ENCODE results near the gene ZNF750.

Gene ZNF750

DNA sequence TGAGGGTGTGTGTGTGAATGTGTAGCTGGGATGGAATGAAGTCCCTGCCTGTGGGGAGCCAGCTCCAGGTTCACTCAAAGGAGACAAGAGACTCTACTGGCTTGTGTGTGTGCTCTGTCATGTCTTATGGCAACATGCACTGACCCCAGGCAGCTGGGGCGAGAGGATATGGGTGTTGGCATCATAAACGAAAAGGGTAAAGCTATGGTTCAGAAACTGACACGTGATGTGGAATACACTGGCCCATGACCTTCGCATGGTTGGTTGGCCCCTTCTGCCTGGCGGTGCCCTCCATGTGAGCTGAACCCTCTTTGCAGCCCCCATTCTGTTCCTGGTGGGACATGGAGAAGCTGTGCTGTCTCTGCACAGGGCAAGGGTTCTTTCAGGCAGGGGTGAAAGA lies 21.9 kb downstream of the ZNF750 start:
- peaks cover 43% of the 10 kb centered on the region for H3K9me3 ChIP-seq (ENCODE audit: control insufficient read depth, insufficient read depth, low read depth, low read length)
- H3K27me3 ChIP-seq (ENCODE audit: control insufficient read depth, insufficient read depth, low read length), result no peaks in the 10 kb centered on the region
- no peak overlapping the region for H3K4me3 ChIP-seq (ENCODE audit: low read depth, low read length)
- H3K9ac ChIP-seq (ENCODE audit: low read length), result no peak overlapping the region
- peaks cover 7% of the 10 kb centered on the region; the same call in 1 of the 2 replicates for H3K4me1 ChIP-seq (ENCODE audit: control insufficient read depth, insufficient read depth, low read length)
- peaks cover 92% of the 10 kb centered on the region for H3K36me3 ChIP-seq (ENCODE audit: control insufficient read depth, insufficient read depth, low read length)
- no peak overlapping the region for H3K27ac ChIP-seq (ENCODE audit: low read depth, low read length)

DNA sequence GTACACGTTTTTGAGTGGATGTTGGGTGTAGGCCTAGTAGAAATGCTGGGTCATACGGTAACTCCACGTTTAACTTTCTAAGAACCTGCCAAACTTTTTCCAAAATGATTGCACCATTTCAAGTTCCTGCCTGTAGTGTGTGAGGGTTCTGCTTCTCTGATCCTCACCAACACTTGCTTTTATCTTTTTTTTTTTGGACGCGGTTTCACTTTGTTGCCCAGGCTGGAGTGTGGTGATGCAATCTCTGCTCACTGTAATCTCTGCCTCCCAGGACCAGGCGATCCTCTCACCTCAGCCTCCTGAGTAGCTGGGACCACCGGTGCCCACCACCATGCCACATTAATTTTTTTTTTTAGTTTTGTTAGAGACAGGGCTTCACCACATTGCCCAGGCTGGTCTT lies 23.5 kb downstream of the ZNF750 start:
- Histone ChIP-seq H3K4me1 (ENCODE audit: control insufficient read depth, insufficient read depth, low read length) (peaks cover under 1% of the 10 kb centered on the region; the same call in 1 of the 2 replicates), H3K27me3 (ENCODE audit: control insufficient read depth, insufficient read depth, low read length) (no peaks in the 10 kb centered on the region), H3K9ac (ENCODE audit: low read length) (no peak overlapping the region), H3K9me3 (ENCODE audit: control insufficient read depth, insufficient read depth, low read depth, low read length) (peaks cover 41% of the 10 kb centered on the region), H3K27ac (ENCODE audit: low read depth, low read length) (no peak overlapping the region), H3K36me3 (ENCODE audit: control insufficient read depth, insufficient read depth, low read length) (peaks cover 92% of the 10 kb centered on the region), H3K4me3 (ENCODE audit: low read depth, low read length) (no peak overlapping the region)

DNA sequence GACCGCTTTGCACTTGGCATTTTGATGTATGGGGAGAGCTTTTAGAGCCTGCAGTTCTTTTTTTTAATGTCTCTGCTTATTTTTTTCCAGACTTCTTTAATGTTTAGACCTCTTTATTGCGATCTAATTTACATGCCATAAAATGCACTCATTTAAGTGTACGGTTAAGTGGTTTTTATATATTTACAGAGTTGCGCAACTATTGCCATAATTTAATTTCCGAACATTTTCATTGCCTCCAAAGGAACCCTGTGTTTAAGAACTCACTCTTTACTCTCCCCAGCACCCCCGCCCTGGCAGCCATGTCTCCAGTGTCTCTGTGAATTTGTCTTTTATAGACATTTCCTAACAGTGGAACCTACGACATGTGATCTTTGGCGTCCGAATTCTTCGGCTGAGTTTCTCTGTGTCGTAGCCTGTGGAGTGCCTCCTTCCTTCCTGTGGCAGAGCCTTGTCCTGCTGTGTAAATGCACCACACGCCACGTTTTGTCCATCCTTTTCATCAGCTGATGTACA lies 24.0 kb downstream of the ZNF750 start:
- H3K4me3 ChIP-seq (ENCODE audit: low read depth, low read length), result no peak overlapping the region
- no peak overlapping the region for H3K9ac ChIP-seq (ENCODE audit: low read length)
- peaks cover 36% of the 10 kb centered on the region for H3K9me3 ChIP-seq (ENCODE audit: control insufficient read depth, insufficient read depth, low read depth, low read length)
- H3K36me3 ChIP-seq (ENCODE audit: control insufficient read depth, insufficient read depth, low read length), result peaks cover 93% of the 10 kb centered on the region
- H3K27ac ChIP-seq (ENCODE audit: low read depth, low read length), result no peak overlapping the region
- no peaks in the 10 kb centered on the region for H3K27me3 ChIP-seq (ENCODE audit: control insufficient read depth, insufficient read depth, low read length)
- H3K4me1 ChIP-seq (ENCODE audit: control insufficient read depth, insufficient read depth, low read length), result no peaks in the 10 kb centered on the region; the same call in 1 of the 2 replicates

DNA sequence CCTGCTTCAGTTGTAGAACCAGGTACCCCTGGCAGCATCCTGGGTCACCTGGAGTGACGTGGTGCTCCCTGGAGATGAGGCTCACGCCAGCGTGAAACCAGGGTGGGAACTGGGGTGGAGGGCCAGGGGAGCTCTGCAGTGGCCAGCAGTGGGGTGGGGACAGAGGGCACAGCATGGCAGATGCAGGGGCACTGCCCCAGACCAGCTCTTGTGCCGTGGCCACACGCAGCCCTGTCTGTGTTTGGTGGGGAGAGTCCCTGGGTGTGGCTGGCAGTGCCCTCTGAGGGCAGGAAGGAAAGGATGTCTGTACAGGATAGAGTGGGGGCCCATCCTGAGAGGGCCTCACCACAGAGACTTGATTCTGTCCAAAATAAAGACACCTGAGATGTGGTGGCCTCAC lies 24.5 kb downstream of the ZNF750 start:
- H3K9ac ChIP-seq (ENCODE audit: low read length), result no peak overlapping the region
- no peak overlapping the region for H3K4me3 ChIP-seq (ENCODE audit: low read depth, low read length)
- peaks cover 31% of the 10 kb centered on the region for H3K9me3 ChIP-seq (ENCODE audit: control insufficient read depth, insufficient read depth, low read depth, low read length)
- H3K27ac ChIP-seq (ENCODE audit: low read depth, low read length), result no peak overlapping the region
- peaks cover 93% of the 10 kb centered on the region for H3K36me3 ChIP-seq (ENCODE audit: control insufficient read depth, insufficient read depth, low read length)
- H3K27me3 ChIP-seq (ENCODE audit: control insufficient read depth, insufficient read depth, low read length), result no peaks in the 10 kb centered on the region
- no peaks in the 10 kb centered on the region for H3K4me1 ChIP-seq (ENCODE audit: control insufficient read depth, insufficient read depth, low read length)

DNA sequence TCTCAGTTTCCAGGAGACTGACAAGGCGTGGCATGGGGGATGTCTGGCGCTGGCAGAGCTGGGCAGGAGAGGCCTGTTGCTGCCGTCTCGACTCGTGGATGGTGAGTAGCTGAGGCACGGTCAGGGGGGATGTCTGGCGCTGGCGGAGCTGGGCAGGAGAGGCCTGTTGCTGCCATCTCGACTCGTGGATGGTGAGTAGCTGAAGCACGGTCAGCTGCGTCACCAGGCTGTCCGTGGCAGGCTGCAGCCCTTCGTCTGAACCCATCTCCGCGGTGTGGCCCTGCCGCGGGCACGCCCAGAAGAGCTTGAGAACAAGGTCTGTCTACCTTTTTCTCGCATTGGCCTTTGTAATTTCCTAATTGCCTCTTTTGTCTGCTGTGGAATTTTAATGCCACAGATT lies 25.0 kb downstream of the ZNF750 start:
- H3K9ac ChIP-seq (ENCODE audit: low read length), result no peak overlapping the region
- H3K4me3 ChIP-seq (ENCODE audit: low read depth, low read length), result no peak overlapping the region
- H3K27me3 ChIP-seq (ENCODE audit: control insufficient read depth, insufficient read depth, low read length), result no peaks in the 10 kb centered on the region
- no peak overlapping the region for H3K27ac ChIP-seq (ENCODE audit: low read depth, low read length)
- H3K9me3 ChIP-seq (ENCODE audit: control insufficient read depth, insufficient read depth, low read depth, low read length), result peaks cover 25% of the 10 kb centered on the region
- no peaks in the 10 kb centered on the region for H3K4me1 ChIP-seq (ENCODE audit: control insufficient read depth, insufficient read depth, low read length)
- H3K36me3 ChIP-seq (ENCODE audit: control insufficient read depth, insufficient read depth, low read length), result peaks cover 94% of the 10 kb centered on the region

DNA sequence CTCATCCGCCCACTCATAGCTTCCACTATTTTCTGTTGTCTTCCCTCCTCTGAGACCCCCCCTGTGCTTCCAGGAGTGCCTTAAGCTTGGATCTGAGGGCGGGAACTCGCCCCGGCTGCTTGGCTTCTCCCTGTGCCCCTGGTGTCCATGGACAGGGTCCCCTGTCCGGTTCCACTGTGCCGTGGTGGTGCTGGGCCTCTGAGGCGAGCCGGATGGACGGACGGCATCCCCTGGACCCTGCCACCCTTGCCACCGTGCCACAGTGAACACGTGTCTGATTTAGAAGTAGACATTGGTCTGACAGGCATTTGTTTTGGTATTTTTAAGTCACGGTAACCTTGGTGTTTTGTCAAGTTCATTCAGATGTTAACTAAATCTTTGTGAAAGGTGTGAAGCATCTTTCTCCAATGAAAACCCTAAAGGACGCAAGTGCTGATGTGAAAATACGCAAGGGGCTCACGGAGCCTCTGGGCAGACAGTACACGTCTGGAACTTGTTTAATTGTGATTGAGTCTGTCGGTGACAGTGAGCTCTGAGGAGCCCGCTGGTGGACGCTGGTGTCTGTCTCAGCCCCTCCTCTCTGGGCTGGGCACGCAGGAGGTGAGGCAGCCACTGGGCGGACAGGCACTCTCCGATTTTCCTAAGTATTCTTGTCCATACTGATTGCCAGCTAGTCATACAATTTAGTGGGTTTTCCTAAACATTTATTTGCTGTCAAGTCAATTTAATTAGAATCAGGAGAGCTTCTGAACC lies 26.3 kb downstream of the ZNF750 start:
- no peak overlapping the region for H3K9ac ChIP-seq (ENCODE audit: low read length)
- H3K27ac ChIP-seq (ENCODE audit: low read depth, low read length), result no peak overlapping the region
- H3K4me3 ChIP-seq (ENCODE audit: low read depth, low read length), result no peak overlapping the region
- no peaks in the 10 kb centered on the region for H3K27me3 ChIP-seq (ENCODE audit: control insufficient read depth, insufficient read depth, low read length)
- no peaks in the 10 kb centered on the region for H3K4me1 ChIP-seq (ENCODE audit: control insufficient read depth, insufficient read depth, low read length)
- H3K9me3 ChIP-seq (ENCODE audit: control insufficient read depth, insufficient read depth, low read depth, low read length), result peaks cover 13% of the 10 kb centered on the region
- peaks cover 93% of the 10 kb centered on the region for H3K36me3 ChIP-seq (ENCODE audit: control insufficient read depth, insufficient read depth, low read length)

DNA sequence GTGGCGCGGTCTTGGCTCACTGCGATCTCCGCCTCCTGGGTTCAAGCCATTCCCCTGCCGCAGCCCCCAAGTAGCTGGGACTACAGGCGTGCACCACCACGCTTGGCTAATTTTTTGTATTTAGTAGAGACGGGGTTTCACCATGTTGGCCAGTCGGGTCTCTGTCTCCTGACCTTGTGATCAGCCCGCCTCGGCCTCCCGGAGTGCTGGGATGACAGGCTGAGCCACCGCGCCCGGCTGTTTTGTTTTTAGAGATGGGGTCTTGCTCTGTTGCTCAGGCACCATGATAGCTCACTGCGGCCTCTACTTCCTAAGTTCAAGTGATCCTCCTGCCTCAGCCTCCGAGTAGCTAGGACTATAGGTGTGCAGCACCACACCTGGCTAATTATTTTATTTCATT lies 27.2 kb downstream of the ZNF750 start:
- Histone ChIP-seq H3K4me3 (ENCODE audit: low read depth, low read length) (no peak overlapping the region), H3K4me1 (ENCODE audit: control insufficient read depth, insufficient read depth, low read length) (no peaks in the 10 kb centered on the region), H3K9me3 (ENCODE audit: control insufficient read depth, insufficient read depth, low read depth, low read length) (peaks cover 5% of the 10 kb centered on the region; the same call in 1 of the 2 replicates), H3K27me3 (ENCODE audit: control insufficient read depth, insufficient read depth, low read length) (no peaks in the 10 kb centered on the region), H3K36me3 (ENCODE audit: control insufficient read depth, insufficient read depth, low read length) (peaks cover 91% of the 10 kb centered on the region), H3K27ac (ENCODE audit: low read depth, low read length) (no peak overlapping the region), H3K9ac (ENCODE audit: low read length) (no peak overlapping the region)

DNA sequence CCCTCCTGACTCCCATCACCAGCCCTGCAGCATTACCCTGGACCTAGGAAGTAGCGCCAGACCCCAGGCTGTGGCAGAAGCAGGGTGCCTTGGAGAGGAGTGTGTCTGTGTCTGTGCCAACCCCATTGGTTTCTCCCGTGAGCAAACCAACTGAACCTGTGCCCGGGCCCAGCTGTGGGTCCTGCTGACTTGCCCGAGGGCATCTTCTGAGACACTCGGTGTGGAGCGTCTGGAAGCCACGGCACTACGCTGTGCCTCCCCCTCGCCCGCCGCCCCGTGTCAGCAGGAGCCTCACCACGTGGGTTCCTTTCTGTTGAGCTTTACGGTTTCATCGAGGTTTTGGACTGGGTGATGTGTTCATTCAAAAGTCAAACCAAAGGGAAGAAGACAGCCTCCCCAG lies 27.8 kb downstream of the ZNF750 start:
- H3K36me3 ChIP-seq (ENCODE audit: control insufficient read depth, insufficient read depth, low read length), result peaks cover 91% of the 10 kb centered on the region
- H3K27me3 ChIP-seq (ENCODE audit: control insufficient read depth, insufficient read depth, low read length), result no peaks in the 10 kb centered on the region
- H3K9me3 ChIP-seq (ENCODE audit: control insufficient read depth, insufficient read depth, low read depth, low read length), result 0 out of 2 replicates have a peak, but pooled peaks cover 2% of the 10 kb centered on the region
- no peak overlapping the region for H3K9ac ChIP-seq (ENCODE audit: low read length)
- H3K27ac ChIP-seq (ENCODE audit: low read depth, low read length), result no peak overlapping the region
- no peak overlapping the region for H3K4me3 ChIP-seq (ENCODE audit: low read depth, low read length)
- no peaks in the 10 kb centered on the region for H3K4me1 ChIP-seq (ENCODE audit: control insufficient read depth, insufficient read depth, low read length)

DNA sequence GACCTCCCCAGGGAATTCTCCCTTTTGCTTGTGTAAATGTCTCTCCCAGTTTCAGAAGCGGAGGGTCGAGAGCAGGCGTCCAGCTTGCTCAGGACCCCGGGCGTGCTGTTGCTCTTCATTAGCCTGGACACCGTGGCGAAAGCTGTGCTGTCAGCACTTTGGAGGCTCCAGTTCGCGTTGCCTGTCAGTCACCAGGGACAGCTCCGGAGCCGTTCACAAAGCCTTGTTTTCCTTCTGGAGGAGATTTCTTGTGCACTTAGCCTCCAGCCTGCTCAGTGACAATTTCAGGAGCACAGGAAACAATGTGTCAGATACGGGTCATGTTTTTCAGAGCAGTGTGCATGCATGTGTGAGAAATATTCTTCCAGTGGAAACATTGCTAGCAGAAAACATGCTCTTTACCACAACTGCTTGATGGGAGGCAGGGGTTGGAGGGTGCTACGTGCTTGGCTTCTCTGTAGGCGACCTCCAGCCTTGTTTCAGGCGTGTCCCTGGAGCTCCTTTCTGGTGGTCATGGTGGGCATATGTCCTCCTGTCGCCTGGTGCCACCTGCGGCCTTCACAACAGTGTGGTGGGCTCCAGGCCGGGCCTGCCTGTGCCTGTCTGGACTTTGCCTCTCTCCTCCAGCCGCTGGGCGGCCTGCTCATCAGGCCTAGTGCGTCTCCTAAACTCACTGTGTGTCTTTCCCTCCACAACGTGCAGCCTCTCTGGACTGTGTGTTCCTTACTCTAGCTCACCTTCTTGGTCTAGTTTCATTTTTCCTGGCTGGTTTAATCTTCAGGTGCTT lies 29.0 kb downstream of the ZNF750 start:
- H3K9me3 ChIP-seq (ENCODE audit: control insufficient read depth, insufficient read depth, low read depth, low read length), result no peaks in the 10 kb centered on the region
- no peak overlapping the region for H3K4me3 ChIP-seq (ENCODE audit: low read depth, low read length)
- H3K27ac ChIP-seq (ENCODE audit: low read depth, low read length), result no peak overlapping the region
- no peak overlapping the region for H3K9ac ChIP-seq (ENCODE audit: low read length)
- no peaks in the 10 kb centered on the region for H3K27me3 ChIP-seq (ENCODE audit: control insufficient read depth, insufficient read depth, low read length)
- H3K36me3 ChIP-seq (ENCODE audit: control insufficient read depth, insufficient read depth, low read length), result peaks cover 91% of the 10 kb centered on the region
- H3K4me1 ChIP-seq (ENCODE audit: control insufficient read depth, insufficient read depth, low read length), result no peaks in the 10 kb centered on the region

DNA sequence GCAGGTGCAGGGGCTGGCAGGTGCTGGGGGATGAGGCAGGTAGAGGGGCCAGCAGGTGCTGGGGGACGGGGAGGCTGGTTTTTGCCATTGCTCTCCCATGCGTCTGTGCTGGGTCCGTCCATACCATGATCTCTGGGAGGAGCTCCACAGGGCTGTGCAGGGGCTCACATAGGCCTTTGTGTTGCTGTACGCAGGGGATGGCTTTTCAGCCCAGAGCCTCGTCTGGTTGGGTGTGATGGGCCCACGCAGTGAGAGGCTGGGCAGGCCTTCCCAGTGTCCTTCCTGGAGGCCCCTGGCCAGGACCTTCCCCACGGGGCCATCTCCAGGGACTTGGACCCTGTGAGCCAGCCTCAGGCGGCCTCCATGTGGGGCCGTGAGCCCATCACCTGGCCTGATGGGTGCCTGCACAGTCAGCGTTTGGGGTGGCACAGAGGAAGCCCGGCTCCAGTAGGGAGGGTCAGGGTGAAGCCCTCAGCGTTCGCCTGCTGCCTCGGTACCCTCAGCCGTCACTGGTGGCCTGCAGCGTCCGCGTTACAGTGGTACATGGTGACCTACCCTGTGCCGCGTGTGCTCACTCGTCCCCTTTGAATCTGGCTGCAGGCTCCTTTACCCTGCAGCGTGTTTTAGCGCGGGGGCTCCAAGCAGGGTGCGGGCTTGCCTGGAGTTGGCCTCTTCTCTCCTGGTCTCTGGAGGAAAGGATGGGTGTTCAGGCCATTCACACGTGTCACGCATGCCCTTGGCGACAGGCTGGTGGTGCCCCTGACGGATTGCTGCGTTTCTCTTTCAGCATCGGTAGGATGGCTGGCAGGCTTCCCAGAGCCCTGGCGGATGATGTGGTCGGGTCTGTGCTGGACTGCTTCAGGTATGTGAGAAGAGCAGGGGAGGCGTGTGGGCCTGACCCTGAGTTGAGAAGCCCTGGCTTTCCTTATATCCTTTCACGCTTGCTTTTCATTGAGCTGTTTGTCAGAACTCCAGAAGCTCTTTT lies 30.6 kb downstream of the ZNF750 start:
- Histone ChIP-seq H3K4me1 (ENCODE audit: control insufficient read depth, insufficient read depth, low read length) (no peaks in the 10 kb centered on the region), H3K27ac (ENCODE audit: low read depth, low read length) (no peak overlapping the region), H3K27me3 (ENCODE audit: control insufficient read depth, insufficient read depth, low read length) (no peaks in the 10 kb centered on the region), H3K9ac (ENCODE audit: low read length) (no peak overlapping the region), H3K36me3 (ENCODE audit: control insufficient read depth, insufficient read depth, low read length) (peaks cover 84% of the 10 kb centered on the region), H3K9me3 (ENCODE audit: control insufficient read depth, insufficient read depth, low read depth, low read length) (no peaks in the 10 kb centered on the region), H3K4me3 (ENCODE audit: low read depth, low read length) (no peak overlapping the region)

Measured in HUES6 (cell line).